Nephron (organoid): Measurements from ENCODE around the gene KAT2B.

ENCODE experiments used
- H3K27ac Mint-ChIP-seq, 3 experiments: 2 replicates each; pipeline ENCODE4 v1.8.0; 2020; ENCODE audit warnings: mixed read lengths in 3 of 3, mild to moderate bottlenecking in 2 of 3, moderate library complexity in 1 of 3
- H3K27me3 Mint-ChIP-seq: 2 replicates; pipeline ENCODE4 v1.8.0; 2021; ENCODE audit warnings: low read depth, mild to moderate bottlenecking, moderate library complexity, mixed read lengths
- H3K36me3 Mint-ChIP-seq: 2 replicates; pipeline ENCODE4 v1.8.0; 2020; ENCODE audit warnings: low read depth, mixed read lengths
- H3K4me1 Mint-ChIP-seq: 2 replicates; pipeline ENCODE4 v1.8.0; 2020; ENCODE audit warnings: mixed read lengths
- H3K4me3 Mint-ChIP-seq, 3 experiments: 2 replicates each; pipeline ENCODE4 v1.8.0; 2020; ENCODE audit warnings: mild to moderate bottlenecking in 3 of 3, mixed read lengths in 3 of 3, moderate library complexity in 2 of 3
- H3K9me3 Mint-ChIP-seq: 2 replicates; pipeline ENCODE4 v1.8.0; 2020; ENCODE audit warnings: mixed read lengths
- TF ChIP-seq, protein P1 (sequence below), 3 experiments: fragments of 200-600 bp; sonication (generic); IDR thresholded peaks; one replicate each; pipeline ENCODE4 v1.5.0; 2021; ENCODE audit warnings: antibody characterized with exemption in 3 of 3; ENCODE audit not compliant: unreplicated experiment in 3 of 3

Gene KAT2B

DNA sequence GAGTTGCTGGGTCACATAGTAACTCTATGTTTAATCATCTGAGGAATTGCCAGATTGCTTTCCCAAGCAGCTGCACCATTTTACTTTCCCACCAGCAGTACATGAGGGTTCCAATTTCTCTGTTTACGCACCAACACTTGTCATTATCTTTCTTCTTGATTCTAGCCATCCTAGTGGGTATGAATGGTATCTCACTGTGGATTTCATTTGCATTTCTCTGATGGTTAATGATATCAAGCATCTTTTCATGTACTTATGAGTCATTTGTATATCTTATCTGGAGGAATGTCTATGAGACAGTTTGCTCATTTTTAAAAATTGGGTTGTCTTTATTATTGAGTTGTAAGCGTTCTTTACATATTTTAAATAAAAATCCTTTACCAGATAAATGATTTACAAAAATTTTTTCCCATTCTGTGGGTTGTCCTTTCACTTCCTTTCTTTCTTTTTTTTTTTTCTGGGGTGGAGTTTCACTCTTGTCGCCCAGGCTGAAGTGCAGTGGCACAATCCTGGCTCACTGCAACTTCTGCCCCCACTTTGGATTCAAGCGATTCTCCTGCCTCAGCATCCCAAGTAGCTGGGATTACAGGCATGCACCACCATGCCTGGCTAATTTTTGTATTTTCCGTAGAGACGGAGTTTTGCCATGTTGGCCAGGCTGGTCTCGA lies 154.7 kb downstream of the KAT2B start:
- Mint-ChIP-seq H3K4me3 (no peak overlapping the region), H3K4me1 (no peaks in the 10 kb centered on the region), H3K27ac (no peak overlapping the region), H3K27me3 (no peaks in the 10 kb centered on the region), H3K36me3 (no peaks in the 10 kb centered on the region), H3K9me3 (no peaks in the 10 kb centered on the region)
- TF ChIP-seq, protein P1, sequence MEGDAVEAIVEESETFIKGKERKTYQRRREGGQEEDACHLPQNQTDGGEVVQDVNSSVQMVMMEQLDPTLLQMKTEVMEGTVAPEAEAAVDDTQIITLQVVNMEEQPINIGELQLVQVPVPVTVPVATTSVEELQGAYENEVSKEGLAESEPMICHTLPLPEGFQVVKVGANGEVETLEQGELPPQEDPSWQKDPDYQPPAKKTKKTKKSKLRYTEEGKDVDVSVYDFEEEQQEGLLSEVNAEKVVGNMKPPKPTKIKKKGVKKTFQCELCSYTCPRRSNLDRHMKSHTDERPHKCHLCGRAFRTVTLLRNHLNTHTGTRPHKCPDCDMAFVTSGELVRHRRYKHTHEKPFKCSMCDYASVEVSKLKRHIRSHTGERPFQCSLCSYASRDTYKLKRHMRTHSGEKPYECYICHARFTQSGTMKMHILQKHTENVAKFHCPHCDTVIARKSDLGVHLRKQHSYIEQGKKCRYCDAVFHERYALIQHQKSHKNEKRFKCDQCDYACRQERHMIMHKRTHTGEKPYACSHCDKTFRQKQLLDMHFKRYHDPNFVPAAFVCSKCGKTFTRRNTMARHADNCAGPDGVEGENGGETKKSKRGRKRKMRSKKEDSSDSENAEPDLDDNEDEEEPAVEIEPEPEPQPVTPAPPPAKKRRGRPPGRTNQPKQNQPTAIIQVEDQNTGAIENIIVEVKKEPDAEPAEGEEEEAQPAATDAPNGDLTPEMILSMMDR (IDR thresholded peaks at IDR 0.05; ENCODE audit: unreplicated experiment in 3 of 3), result no peak

DNA sequence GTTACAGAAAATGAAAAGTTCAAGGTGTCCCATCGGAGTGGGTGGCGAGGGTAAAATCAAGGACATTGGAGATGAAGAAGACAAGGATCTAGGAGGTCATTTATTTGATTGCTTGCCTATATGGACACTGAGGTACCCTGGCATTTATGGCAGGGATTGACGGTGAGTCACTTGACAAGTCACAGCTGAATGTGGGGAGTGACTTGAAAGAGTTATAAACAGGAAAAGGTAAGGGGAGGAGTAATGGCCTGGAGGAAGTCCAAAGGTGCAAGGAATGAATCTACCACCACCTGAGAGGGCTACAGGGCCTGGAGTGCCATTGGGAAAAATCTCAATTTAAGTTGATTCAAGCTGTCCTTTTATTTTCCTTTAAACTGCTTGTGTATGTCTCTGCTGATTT lies 157.5 kb downstream of the KAT2B start:
- TF ChIP-seq, protein P1 (IDR thresholded peaks at IDR 0.05; ENCODE audit: unreplicated experiment in 3 of 3), result no peak
- H3K27ac Mint-ChIP-seq, result no peak overlapping the region
- H3K27me3 Mint-ChIP-seq, result no peaks in the 10 kb centered on the region
- no peak overlapping the region for H3K4me3 Mint-ChIP-seq
- no peaks in the 10 kb centered on the region for H3K4me1 Mint-ChIP-seq
- no peaks in the 10 kb centered on the region for H3K36me3 Mint-ChIP-seq
- no peaks in the 10 kb centered on the region for H3K9me3 Mint-ChIP-seq

DNA sequence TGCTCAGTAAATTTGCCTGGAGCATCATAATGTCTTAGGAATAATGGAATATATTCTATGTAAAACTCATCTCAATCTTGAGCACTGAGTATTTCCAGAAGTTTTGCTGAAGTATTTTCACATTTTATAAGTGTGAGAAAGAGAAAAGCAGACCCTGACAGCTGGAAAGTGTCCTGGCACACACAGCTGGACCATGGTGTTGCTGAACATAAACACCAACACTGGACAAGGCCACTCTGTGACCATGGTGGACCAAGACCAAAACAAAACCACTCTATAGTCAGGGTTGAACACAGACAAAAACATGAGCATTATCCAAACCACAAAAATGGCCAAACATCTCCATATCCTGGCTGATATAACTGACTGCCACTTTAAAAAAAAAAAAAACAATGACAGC lies 160.9 kb downstream of the KAT2B start:
- H3K4me3 Mint-ChIP-seq, result no peak overlapping the region
- H3K9me3 Mint-ChIP-seq, result peaks cover 3% of the 10 kb centered on the region
- H3K4me1 Mint-ChIP-seq, result no peaks in the 10 kb centered on the region
- no peak overlapping the region for H3K27ac Mint-ChIP-seq
- H3K27me3 Mint-ChIP-seq, result no peaks in the 10 kb centered on the region
- TF ChIP-seq, protein P1 (IDR thresholded peaks at IDR 0.05; ENCODE audit: unreplicated experiment in 3 of 3), result no peak
- H3K36me3 Mint-ChIP-seq, result no peaks in the 10 kb centered on the region
